GM10266 (cell line): Measurements from ENCODE around the gene GRPEL2.

Experiments used
- DNase-seq: peaks from one replicate; pipeline ENCODE4 v3.0.0; 2012; ENCODE audit errors: extremely low spot score
- CTCF ChIP-seq: IDR thresholded peaks from 2 replicates; pipeline ENCODE4 v1.5.1; 2012; ENCODE audit warnings: mild to moderate bottlenecking, low read depth; ENCODE audit not compliant: control insufficient read depth, insufficient read depth; ENCODE audit errors: missing control alignments

GRPEL2 gene

DNA sequence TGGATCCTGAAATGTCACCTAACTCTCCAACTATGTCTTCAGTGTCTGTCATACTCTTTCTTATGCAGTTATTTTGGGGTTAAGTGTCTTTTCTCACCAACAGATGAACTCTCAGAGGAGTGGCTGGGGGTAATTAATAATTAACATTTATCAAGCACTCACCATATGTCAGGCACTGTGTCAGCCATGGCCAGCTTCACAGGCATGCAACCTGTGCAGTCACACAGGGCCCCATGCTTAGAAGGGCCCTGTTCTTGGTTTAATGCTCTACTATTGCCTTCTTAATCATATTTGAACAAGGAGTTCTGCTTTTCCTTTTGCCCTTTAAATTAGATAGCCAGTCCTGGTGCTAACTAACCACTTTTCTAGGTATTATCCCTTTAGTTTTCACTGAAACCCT, 3.4 kb upstream of the GRPEL2 start:
- TF ChIP-seq CTCF = no peak

DNA sequence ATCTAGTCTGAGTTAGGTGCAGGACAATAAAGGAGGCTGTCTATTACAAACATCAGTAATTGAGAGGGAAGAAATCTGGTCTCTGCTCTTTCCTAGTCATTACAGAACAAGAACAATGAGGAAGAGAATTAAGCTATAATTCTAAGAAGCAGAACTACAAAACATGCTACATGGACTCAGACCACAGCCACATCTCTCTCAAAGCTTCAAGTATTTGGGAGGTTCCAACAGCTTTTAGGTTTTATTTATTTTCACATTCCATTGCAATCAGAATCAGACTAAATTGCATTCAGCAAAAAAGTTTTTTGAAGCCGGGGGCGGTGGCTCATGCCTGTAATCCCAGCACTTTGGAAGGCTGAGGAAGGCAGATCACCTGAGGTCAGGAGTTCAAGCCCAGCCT, 1.1 kb upstream of the GRPEL2 start:
- no peak for DNase-seq
- no peak for TF ChIP-seq CTCF

More for the DNA sequence above, 3.4 kb upstream of the GRPEL2 start:
- no peak for DNase-seq

- no peak for DNase-seq
- no peak for TF ChIP-seq CTCF
Measured at GRCh38 chr5:149345892-149346222, 558 bp downstream of the GRPEL2 start.

- no peak for DNase-seq
Measured at GRCh38 chr5:149348518-149348917, 3.2 kb downstream of the GRPEL2 start.

DNA sequence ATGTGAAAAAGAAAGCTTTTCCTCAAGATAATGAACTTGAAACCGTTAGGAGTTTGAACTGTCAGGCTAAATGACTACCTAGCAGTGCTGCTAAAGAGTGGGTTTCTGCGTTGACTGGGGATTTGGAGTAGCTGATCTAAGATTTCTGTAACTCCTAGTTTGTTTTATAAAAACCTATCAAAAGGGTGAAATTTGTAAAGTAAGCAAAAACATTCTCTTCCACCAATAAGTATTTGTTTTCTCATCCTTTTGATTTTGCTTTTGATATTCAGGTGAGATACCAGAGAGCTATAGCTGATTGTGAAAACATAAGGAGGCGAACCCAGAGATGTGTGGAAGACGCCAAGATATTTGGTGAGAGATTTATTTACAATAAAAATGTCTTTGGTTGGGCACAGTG, 4.1 kb downstream of the GRPEL2 start:
- TF ChIP-seq CTCF = no peak
- no peak for DNase-seq

More at GRCh38 chr5:149348518-149348917, 3.2 kb downstream of the GRPEL2 start:
- no peak for TF ChIP-seq CTCF

- no peak for DNase-seq
- no peak for TF ChIP-seq CTCF
Measured at GRCh38 chr5:149352169-149352568, 6.9 kb downstream of the GRPEL2 start.

DNA sequence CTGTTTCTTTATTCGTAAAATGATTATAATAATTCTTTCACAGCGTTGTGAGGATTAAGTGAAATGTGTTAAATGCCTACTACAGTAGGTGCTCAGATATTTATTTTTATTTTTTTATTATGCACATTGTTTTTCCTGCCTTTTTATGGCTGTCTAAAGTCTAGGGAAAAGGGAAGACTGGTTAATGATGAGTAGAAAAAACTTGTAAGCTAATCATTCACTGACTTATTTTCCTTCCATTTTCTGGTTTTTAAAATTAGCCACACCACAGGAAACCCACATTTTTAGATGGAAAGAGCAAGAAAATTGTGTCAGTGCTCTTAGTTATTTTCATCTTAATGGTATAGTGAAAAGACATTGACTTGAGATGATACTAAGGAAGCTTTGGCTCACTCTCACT, 8.6 kb downstream of the GRPEL2 start:
- DNase-seq = no peak
- no peak for TF ChIP-seq CTCF
